Measurements from ENCODE around the gene CXXC4. TPM values are rescaled to one million over a fixed set of nuclear protein-coding genes. Genes with fewer than 3 reads are reported as not detected.

Gene CXXC4
- not detected in 2 replicates for total RNA-seq

GRCh38 chr4:104494822-104495559, at the start of gene CXXC4:
Gene CXXC4, minus strand, starts transcription at chr4:104494894. Its CDS starts 3,092 bp downstream, at chr4:104491802.

All from mammary microvascular endothelial cell (primary cell).